Mesenchymal stem cell (in vitro differentiated cells and primary cell): ENCODE data around the gene SLCO4C1.

Experiments
- DNase-seq: peaks from one replicate; pipeline ENCODE4 v3.0.0-alpha.2; 2013
- H2AFZ ChIP-seq: one replicate; pipeline ENCODE4 v1.6.1; 2013; ENCODE audit warnings: low read depth, mild to moderate bottlenecking, control low read depth, inconsistent platforms, low read length, moderate library complexity
- H2AK5ac ChIP-seq: 2 replicates; pipeline ENCODE4 v1.6.1; 2013; ENCODE audit warnings: low read length, moderate library complexity, mild to moderate bottlenecking, inconsistent platforms; ENCODE audit not compliant: severe bottlenecking
- H2BK120ac ChIP-seq: one replicate; pipeline ENCODE4 v1.6.1; 2013; ENCODE audit warnings: low read depth, mild to moderate bottlenecking, inconsistent platforms, low read length, moderate library complexity
- H2BK12ac ChIP-seq, 2 experiments: one replicate each; pipeline ENCODE4 v1.6.1; 2013; ENCODE audit warnings: inconsistent platforms in 2 of 2, low read length in 2 of 2, mild to moderate bottlenecking in 2 of 2, moderate library complexity in 2 of 2, control low read depth in 1 of 2
- H2BK15ac ChIP-seq: one replicate; pipeline ENCODE4 v1.6.1; 2013; ENCODE audit warnings: mild to moderate bottlenecking, low read depth, inconsistent platforms; ENCODE audit not compliant: poor library complexity, severe bottlenecking
- H2BK5ac ChIP-seq: 2 replicates; pipeline ENCODE4 v1.6.1; 2013; ENCODE audit warnings: low read depth, mild to moderate bottlenecking, low read length, control low read depth, inconsistent platforms; ENCODE audit not compliant: poor library complexity, severe bottlenecking
- H3K14ac ChIP-seq, 2 experiments: one replicate each; pipeline ENCODE4 v1.6.1; 2013; ENCODE audit warnings: inconsistent platforms in 2 of 2, low read length in 2 of 2, control low read depth in 1 of 2, mild to moderate bottlenecking in 1 of 2, moderate library complexity in 1 of 2
- H3K18ac ChIP-seq, 2 experiments: one replicate each; pipeline ENCODE4 v1.6.1; 2013; ENCODE audit warnings: inconsistent platforms in 2 of 2, low read length in 2 of 2, control low read depth in 1 of 2, low read depth in 1 of 2, mild to moderate bottlenecking in 1 of 2
- H3K23ac ChIP-seq, 2 experiments: one replicate each; pipeline ENCODE4 v1.6.1; 2013; ENCODE audit warnings: inconsistent platforms in 2 of 2, low read length in 2 of 2, mild to moderate bottlenecking in 2 of 2, moderate library complexity in 2 of 2, control low read depth in 1 of 2
- H3K27ac ChIP-seq: 2 replicates; pipeline ENCODE4 v1.5.1; 2013; ENCODE audit warnings: mild to moderate bottlenecking, moderate library complexity, low read length, control low read depth, inconsistent platforms; ENCODE audit not compliant: poor library complexity, severe bottlenecking
- H3K27me3 ChIP-seq, 2 experiments: 2 replicates each; pipeline versions ENCODE4 v1.6.1 to v1.7.0; 2013; ENCODE audit warnings: low read length in 2 of 2, mild to moderate bottlenecking in 2 of 2, moderate library complexity in 2 of 2, control low read depth in 1 of 2, inconsistent platforms in 1 of 2; ENCODE audit not compliant: control insufficient read depth in 1 of 2, insufficient read depth in 1 of 2
- H3K36me3 ChIP-seq, 2 experiments: 2 replicates each; pipeline versions ENCODE4 v1.6.1 to v1.7.0; 2013; ENCODE audit warnings: low read length in 2 of 2, control low read depth in 1 of 2, inconsistent platforms in 1 of 2, low read depth in 1 of 2, mild to moderate bottlenecking in 1 of 2; ENCODE audit not compliant: insufficient read depth in 2 of 2, control insufficient read depth in 1 of 2
- H3K4ac ChIP-seq, 2 experiments: one replicate each; pipeline ENCODE4 v1.6.1; 2013; ENCODE audit warnings: inconsistent platforms in 2 of 2, low read length in 2 of 2, mild to moderate bottlenecking in 2 of 2, moderate library complexity in 2 of 2, control low read depth in 1 of 2, low read depth in 1 of 2
- H3K4me1 ChIP-seq: 2 replicates; pipeline ENCODE4 v1.6.1; 2013; ENCODE audit warnings: low read depth, low read length, control low read depth; ENCODE audit not compliant: control insufficient read depth, insufficient read depth
- H3K4me2 ChIP-seq: 2 replicates; pipeline ENCODE4 v1.6.1; 2013; ENCODE audit warnings: low read length, mild to moderate bottlenecking, inconsistent platforms; ENCODE audit not compliant: poor library complexity, severe bottlenecking
- H3K4me3 ChIP-seq, 2 experiments: 2 replicates each; pipeline versions ENCODE4 v1.5.1 to v1.7.0; 2013; ENCODE audit warnings: low read length in 2 of 2, mild to moderate bottlenecking in 2 of 2, control low read depth in 1 of 2, low read depth in 1 of 2; ENCODE audit not compliant: insufficient read depth in 1 of 2
- H3K79me1 ChIP-seq: replicated peaks from 2 replicates; pipeline ENCODE4 v1.6.1; 2013; ENCODE audit warnings: mild to moderate bottlenecking, control low read depth, low read length, inconsistent platforms; ENCODE audit not compliant: poor library complexity, severe bottlenecking
- H3K9ac ChIP-seq: 2 replicates; pipeline ENCODE4 v1.7.0; 2013; ENCODE audit warnings: mild to moderate bottlenecking, low read length, moderate library complexity
- H3K9me3 ChIP-seq: 2 replicates; pipeline ENCODE4 v1.7.0; 2013; ENCODE audit warnings: mild to moderate bottlenecking, low read length; ENCODE audit not compliant: control insufficient read depth
- H4K8ac ChIP-seq: one replicate; pipeline ENCODE4 v1.6.1; 2013; ENCODE audit warnings: inconsistent platforms, mild to moderate bottlenecking, low read length, moderate library complexity
- H4K91ac ChIP-seq: one replicate; pipeline ENCODE4 v1.6.1; 2013; ENCODE audit warnings: mild to moderate bottlenecking, low read length, inconsistent platforms
- WGBS: methylation state at CpG from one replicate; pipeline ENCODE4 v1.1.7; 2013; ENCODE audit warnings: mixed read lengths; 5-methylcytosine and 5-hydroxymethylcytosine counted together

SLCO4C1 gene

GRCh38 chr5:102226321-102226720 is 69.8 kb downstream of the SLCO4C1 start:
- Histone ChIP-seq H3K27ac (no peak overlapping the region), H2BK12ac (no peak overlapping the region), H3K14ac (no peak overlapping the region), H2AK5ac (no peak overlapping the region), H2BK120ac (no peak overlapping the region), H3K79me1 (no peaks in the 10 kb centered on the region), H3K18ac (no peak overlapping the region), H2BK15ac (no peak overlapping the region), H2BK5ac (no peak overlapping the region), H4K8ac (no peak overlapping the region), H3K4ac (no peak overlapping the region), H3K9ac (no peak overlapping the region), H3K23ac (no peak overlapping the region), H2AFZ (no peak overlapping the region), H3K36me3 (no peaks in the 10 kb centered on the region), H4K91ac (no peak overlapping the region), H3K4me3 (no peak overlapping the region), H3K4me2 (no peak overlapping the region), H3K9me3 (peaks cover 9% of the 10 kb centered on the region), H3K4me1 (no peaks in the 10 kb centered on the region), H3K27me3 (no peaks in the 10 kb centered on the region)
- DNase-seq, result no peak
- WGBS, result 93% methylated on average over 1 of the region's 1 CpG

DNA sequence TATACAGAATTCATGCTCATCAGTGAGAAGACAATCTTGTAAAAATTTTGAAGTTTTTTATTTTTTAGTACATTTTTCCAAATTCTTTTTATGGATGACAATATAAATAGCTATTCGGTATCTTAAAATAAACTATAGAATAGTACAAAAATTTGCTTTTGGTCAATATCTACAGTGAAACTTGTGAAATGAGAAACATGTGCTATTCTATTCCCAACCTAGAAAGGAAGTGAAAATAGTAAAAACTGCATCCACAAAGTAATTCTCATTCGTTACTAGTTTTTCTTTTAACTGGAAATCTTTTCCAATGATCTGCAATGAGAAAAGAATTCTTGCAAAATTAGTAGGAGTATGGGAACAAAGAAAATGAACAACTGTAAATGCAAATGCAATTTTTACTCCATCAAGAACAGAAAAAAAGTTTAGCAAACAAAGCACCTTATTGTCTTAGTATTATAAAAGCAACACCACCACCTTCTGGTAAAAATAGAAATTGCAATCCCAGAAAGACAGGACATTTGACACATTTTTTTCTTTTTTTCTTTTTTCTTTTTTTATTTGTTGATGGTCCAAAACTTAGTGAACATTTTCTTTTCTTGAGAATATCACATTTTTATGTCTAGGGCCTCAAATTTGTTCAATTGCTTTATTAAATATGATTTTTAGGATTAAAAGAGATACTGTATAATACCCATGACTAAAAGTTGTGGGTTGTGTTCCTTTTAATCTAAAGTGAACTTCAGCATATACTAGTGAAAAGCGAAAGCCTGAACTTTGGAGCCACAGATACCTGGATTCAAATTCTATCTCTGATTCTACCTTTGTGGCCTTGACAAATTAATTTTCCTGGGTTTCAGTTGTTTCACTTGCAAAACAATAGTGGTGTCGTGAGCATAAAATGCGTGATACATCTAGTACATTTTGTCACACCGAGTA is 72.3 kb downstream of the SLCO4C1 start:
- Histone ChIP-seq H4K8ac (no peak overlapping the region), H3K79me1 (no peaks in the 10 kb centered on the region), H3K4ac (no peak overlapping the region), H2BK5ac (no peak overlapping the region), H2AK5ac (no peak overlapping the region), H3K9ac (no peak overlapping the region), H3K27me3 (no peaks in the 10 kb centered on the region), H3K18ac (no peak overlapping the region), H2BK12ac (no peak overlapping the region), H2BK15ac (no peak overlapping the region), H3K9me3 (peaks cover 14% of the 10 kb centered on the region), H3K4me2 (no peak overlapping the region), H4K91ac (no peak overlapping the region), H3K14ac (no peak overlapping the region), H2AFZ (no peak overlapping the region), H3K36me3 (no peaks in the 10 kb centered on the region), H2BK120ac (no peak overlapping the region), H3K27ac (no peak overlapping the region), H3K23ac (no peak overlapping the region), H3K4me1 (no peaks in the 10 kb centered on the region), H3K4me3 (no peak overlapping the region)
- 94% methylated on average over 3 of the region's 6 CpGs for WGBS
- peak; percentile 54 for DNase-seq

GRCh38 chr5:102222772-102223171 is 73.3 kb downstream of the SLCO4C1 start:
- Histone ChIP-seq H3K4me2 (no peak overlapping the region), H3K18ac (no peak overlapping the region), H3K23ac (no peak overlapping the region), H3K14ac (no peak overlapping the region), H2BK12ac (no peak overlapping the region), H3K79me1 (no peaks in the 10 kb centered on the region), H3K4me1 (no peaks in the 10 kb centered on the region), H2BK15ac (no peak overlapping the region), H4K8ac (no peak overlapping the region), H3K9me3 (peaks cover 14% of the 10 kb centered on the region), H3K27ac (no peak overlapping the region), H3K4ac (no peak overlapping the region), H2AFZ (no peak overlapping the region), H3K9ac (no peak overlapping the region), H3K4me3 (no peak overlapping the region), H3K27me3 (no peaks in the 10 kb centered on the region), H2AK5ac (no peak overlapping the region), H3K36me3 (no peaks in the 10 kb centered on the region), H4K91ac (no peak overlapping the region), H2BK5ac (no peak overlapping the region), H2BK120ac (no peak overlapping the region)
- no peak for DNase-seq

DNA sequence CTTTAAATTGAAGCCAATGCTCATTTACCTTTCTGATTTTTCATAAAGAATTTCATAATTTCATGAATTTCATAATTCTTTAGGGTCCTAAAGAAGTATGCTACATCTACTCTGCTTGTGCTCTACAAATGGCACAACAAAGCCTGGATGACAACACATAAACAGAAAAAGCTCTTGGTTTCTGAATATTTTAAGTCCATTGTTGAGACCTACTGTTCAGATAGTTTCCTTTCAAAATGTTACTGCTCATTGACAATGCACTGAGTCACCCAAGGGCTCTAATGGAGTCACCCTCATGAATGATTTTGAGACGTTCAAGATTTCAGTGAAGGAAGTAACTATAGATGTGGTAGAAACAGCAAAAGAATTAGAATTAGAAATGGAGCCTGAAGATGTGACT is 74.1 kb downstream of the SLCO4C1 start:
- H3K14ac ChIP-seq, result no peak overlapping the region
- no peak overlapping the region for H2AFZ ChIP-seq
- no peak overlapping the region for H3K4ac ChIP-seq
- H2AK5ac ChIP-seq, result no peak overlapping the region
- DNase-seq, result no peak
- no peak overlapping the region for H4K8ac ChIP-seq
- no peak overlapping the region for H3K4me2 ChIP-seq
- H2BK5ac ChIP-seq, result no peak overlapping the region
- no peak overlapping the region for H3K4me3 ChIP-seq
- no peak overlapping the region for H4K91ac ChIP-seq
- peaks cover 14% of the 10 kb centered on the region for H3K9me3 ChIP-seq
- H3K79me1 ChIP-seq, result no peaks in the 10 kb centered on the region
- no peak overlapping the region for H3K23ac ChIP-seq
- H2BK120ac ChIP-seq, result no peak overlapping the region
- H3K18ac ChIP-seq, result no peak overlapping the region
- no peaks in the 10 kb centered on the region for H3K36me3 ChIP-seq
- no peak overlapping the region for H3K27ac ChIP-seq
- H3K27me3 ChIP-seq, result no peaks in the 10 kb centered on the region
- H2BK12ac ChIP-seq, result no peak overlapping the region
- H3K4me1 ChIP-seq, result no peaks in the 10 kb centered on the region
- H2BK15ac ChIP-seq, result no peak overlapping the region
- no peak overlapping the region for H3K9ac ChIP-seq
- 93% methylated on average over 1 of the region's 1 CpG for WGBS
